ENCODE results near the gene HS6ST3.
A peak's percentile ranks its signal among the peaks of the same experiment; 100 is the strongest.

HS6ST3 gene

DNA sequence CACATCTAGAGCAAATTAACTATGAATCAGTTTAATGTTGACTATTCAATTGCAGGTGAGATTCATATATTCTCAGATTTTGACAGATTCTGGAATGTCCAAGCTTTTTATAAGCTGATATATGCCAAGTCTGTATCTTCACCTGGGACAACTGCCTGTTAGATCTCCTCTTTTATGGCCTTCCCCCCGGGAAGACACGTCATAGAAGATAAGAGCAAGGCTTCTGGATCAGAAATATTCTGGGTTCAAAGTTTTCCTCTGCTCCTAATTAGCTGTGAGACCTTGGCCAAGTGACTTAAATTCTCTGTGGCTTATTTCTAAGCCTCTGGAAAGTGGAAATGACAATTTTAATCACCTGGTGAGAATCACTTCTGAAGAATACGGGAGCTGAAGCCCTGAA is 716.8 kb downstream of the HS6ST3 start:
- no peak for DNase-seq

DNA sequence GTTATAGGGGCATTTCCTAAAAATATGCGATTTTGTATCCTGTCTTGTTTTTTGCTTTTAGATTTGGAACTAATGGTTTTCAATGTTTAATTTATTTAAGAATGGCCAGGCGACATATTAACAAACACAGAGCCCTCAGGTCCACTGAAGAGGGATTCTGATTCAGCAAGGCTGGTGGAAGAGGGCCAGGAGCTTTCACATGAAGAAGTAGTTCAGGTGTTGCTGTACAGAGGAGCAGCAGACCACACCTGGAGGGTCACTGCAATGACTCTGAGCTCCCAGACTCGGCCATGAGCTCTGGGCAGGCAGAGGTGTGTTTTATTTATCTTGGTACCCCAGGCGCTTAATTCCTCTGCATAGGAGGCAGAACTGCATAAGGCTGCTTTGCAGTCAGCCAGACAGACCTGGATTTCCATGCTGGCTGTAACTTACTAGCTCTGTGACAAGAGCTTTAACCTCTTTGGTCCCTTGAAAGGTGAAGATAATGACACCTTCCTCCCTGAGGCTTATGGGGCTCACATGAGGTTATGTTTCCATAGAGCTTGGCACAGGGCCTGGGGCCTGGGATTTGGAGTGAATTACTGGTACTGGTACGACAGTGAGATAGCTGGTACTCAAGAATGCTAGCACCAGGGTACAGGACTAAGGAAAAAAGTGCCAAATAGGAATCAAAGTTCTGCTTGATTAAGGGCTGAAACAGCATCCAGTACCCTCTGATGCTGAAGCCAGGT is 719.6 kb downstream of the HS6ST3 start:
- DNase-seq = no peak

DNA sequence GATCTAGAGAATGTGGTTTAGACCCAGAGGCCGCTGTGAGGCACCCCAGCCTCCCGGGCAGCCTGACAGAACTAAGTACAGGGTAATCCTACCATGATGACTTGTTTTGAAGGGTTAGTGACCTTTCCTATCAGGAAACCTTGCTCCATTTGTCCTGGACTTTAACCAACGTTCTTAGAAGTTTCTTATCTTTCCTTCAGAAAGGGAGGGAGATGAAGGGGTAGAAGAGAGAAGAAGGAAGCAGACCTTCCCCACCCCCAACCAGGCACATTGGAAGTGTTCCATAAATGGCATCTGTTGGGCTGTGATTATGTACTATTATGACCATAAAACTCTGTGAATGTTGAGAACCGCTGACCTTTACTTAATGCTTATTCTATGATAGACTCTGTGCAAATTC is 720.2 kb downstream of the HS6ST3 start:
- DNase-seq = no peak

DNA sequence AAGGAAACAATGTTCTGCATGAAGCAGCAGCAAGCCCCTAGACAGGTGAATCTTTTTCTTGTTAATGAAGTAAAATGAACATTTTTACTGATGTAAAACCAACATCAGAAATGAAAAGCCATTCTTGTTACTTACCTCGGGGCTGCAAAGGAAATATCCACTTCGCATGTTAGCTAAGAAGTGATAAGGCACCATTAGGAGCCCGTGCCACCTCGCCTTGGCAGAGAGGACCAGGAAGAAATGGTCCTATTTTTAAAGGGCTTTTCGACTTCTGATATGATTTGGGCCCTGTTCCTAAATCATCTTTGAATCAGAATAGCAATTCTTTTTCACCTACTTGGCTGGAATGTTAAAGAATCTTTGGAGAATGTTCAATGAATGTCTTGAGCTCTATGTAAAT is 721.1 kb downstream of the HS6ST3 start:
- DNase-seq = no peak

DNA sequence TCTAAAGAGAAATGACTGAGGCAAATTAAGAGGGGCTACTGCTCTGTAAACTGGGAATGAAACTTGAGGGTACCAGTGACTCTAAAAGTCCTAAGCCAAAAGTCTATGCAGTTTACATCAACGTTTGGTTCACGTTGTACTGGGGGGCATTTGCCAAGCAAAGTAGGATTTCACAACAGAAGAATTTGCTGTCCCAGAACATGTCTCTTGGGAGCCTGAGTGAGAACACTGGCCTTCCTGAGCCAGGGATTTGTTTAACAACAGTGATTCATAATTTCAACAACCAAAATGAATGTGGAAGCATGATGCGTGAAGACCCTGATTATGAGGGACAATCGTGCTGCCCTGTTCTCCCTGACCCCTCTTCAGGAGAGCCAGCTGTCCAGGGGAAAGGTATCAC is 726.4 kb downstream of the HS6ST3 start:
- DNase-seq = no peak

DNA sequence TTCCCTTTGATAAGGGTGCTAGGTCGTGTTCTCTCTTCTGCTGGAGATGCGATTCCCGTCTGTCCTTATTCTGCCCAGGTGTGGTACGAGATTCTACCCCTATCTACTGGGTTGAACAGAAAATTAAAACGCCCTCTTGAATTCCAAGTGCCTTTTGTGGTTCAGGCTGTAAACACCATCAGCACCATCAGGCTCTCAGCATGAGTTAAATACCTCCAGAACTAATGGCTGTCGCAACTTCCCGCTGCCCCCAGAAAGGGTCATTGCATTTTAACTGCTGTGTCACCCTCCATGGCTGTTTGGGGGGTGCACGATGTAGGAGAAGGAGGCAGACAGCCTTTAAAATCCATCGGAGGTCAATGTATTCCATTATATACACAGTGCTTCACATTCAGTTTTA is 727.0 kb downstream of the HS6ST3 start:
- no peak for DNase-seq

DNA sequence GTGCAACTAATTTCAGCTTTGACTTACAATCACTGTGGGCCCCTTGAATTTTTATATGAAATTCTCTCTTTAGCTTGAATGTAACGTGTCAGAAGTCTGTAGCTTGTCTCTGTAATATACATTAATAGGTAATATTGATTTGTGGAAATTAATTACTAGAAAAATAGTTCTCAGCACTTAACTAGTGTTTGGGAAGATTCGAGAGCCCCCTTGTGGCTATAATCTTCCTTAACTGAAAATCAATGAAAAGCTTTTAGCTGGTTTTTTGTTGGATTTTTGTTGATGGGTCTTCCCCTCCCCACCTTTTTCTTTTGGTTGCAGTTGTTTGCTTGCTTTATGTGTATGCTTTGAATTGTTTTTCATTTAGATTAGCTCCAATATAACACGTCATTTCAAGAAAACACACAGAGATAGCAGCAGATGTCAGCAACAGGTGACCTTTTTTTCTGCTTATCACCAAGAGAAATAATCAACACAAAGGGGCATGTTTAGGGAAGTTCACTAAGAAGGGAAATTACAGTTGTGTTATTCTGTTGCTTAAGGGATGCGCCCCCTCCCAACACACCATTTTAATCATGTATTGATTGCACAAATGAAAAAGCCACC is 727.5 kb downstream of the HS6ST3 start:
- DNase-seq = peak in 1 of 2 experiments; percentile 11

DNA sequence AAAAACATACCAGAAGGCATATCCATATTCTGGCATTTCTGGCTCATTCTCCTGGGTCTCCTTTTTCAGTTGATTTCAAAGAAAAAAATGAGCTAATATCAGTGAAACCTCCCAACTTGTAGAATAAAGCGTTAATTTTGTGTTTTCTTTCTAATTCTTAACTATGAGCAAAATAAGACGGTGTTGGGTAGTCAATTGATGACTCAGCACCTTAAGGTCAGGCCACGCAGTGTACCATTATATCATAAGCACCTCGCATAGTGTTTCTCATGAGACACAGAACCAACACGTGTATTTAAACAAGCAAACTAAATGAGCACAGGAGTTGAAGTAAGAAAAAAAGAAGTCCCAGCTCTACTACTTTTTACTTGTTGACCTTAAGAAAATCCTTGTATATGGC is 729.5 kb downstream of the HS6ST3 start:
- DNase-seq = no peak

DNA sequence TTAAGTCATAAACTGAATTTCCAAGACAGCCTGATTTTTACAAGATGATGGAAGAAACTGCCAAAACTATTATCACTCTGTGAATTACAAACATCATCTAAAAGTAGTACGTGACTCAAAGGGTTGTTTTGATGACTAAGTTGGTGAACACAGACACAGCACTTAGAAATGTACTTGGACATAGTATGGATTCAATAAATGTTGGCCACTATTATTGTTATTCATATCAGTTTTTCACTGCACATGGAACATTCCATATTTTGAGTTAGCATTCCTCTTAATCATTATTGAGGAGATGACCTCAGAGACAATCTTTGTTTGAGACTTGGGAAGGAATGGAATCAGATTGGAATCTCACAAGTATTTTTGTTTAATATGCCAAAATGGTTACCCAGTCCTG is 731.5 kb downstream of the HS6ST3 start:
- DNase-seq = no peak

DNA sequence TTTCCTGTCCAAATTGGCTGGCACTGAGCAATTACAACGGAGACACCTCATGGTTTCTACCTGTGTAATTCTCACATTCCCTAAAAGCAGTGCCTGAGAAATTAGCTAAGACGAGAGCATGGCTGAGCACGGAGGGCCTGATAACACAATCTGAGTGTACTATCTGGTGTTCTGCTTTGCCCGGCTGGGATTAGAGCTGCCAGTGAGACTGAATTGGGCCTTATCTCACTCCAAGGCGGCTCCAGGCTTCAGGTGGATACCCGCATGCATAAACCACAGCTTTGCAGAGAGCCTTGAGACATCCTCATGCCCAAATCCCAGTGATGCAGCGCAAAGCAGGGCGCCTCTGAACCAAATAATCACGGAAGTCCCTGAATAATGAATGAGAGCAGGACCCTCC is 732.1 kb downstream of the HS6ST3 start:
- no peak for DNase-seq

DNA sequence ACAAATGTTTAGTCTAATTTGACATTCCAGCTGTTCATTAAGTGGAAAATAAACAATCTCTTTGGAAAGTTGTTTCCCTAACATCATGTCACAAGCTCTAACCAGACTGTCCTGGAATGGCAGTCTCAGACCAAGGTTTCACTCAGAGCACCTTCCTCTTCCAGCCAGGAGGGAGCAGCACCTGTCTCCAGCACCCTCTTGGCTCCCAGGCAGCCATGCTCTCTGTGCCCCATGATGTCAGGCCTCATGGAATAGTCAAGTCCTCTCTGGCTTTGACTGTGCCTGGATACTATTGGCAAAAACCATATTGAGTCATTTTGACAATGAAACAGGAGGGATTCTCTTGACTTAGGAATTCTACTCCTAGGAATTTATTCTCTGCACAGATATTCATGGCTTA is 733.0 kb downstream of the HS6ST3 start:
- DNase-seq = no peak

DNA sequence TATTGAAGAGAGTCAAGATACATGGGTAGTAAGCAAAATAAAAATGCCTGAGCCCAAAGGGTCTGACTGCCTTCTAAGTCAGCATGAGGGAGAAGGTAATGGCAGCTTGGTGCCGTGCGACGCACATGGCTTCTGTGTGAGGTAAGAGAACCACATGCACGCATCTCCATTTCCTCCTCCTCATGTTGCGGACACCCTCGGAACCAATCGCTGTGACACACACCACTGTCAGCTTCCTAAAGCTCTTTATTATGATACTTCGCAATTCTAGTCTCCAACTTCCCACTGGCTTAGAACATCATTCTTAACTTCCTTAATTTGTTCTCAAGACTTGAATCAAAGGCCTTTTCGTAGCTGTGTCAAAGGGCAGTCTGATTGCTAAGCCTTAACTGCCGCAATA is 734.2 kb downstream of the HS6ST3 start:
- no peak for DNase-seq

DNA sequence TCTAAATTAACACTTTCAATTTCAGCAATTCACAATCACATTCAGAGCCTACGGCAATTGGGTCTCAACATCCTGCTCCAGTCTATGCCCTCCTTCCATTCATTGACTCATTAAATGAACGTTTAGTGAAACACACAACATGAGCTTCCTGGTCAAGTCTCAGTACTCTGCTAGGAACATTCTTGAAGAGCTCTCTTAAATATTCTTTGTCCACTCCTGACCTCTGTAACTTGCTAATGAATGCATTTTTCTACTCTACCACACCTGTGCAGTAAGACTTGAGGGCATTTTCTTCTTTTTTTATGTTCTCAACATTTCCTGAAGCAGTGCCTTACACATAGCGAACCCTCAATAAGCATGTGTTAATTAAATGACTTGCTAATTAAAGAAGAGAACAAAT is 735.7 kb downstream of the HS6ST3 start:
- DNase-seq = no peak

DNA sequence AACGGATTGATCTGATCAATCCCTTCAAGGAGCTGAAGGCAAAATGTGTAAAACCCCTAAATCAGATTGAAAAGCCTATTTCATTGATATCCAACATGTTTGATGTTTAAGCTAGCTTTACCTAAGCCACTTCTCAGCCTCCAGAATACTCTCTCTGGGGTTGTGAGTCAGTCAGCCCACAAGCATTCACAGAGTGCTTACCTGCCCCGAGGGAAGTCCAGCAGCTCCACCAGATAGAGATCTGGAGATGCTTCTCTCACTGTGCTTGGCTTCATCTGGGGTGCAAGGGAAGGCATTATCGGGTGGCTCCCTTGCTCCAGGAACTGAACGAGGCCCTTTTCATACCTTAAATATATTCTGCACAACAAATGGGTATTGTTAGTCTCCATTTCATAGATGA is 744.7 kb downstream of the HS6ST3 start:
- no peak for DNase-seq

DNA sequence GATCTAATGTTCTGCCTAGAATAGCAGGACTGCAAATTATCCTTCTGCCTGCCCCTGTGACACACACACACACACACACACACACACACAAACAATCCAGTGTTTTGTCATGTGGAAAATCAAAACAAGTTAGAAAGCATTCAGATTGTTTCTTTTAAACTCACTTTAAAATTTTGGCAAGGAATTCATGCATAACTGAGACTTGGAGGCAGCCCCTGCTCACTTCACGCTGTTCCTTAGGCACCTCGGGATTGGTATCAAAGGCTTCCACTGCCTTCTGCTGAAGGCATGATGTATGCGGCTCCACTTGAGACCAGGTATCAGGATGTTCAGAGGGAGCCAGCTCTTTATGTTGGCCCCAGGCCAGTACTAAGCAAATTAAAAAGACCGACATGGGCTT is 745.6 kb downstream of the HS6ST3 start:
- no peak for DNase-seq

DNA sequence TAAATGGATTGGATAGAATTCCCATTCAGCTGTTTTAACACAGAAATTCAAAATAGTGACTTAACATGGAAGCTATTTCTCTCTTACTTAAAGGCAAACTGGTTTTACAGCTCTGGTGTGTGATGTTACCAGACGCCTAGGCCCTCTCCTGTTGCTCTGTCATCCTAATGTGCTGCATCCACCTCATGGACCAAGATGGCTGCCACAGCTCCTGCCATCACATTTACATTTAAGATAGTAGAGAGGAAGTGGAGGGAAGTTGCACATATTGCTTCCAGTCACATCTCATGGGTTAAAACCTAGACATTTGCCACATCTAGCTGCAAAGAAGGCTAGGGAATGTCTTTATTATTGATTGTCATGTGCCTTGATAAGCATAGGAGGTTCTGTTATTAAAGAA is 746.8 kb downstream of the HS6ST3 start:
- no peak for DNase-seq

DNA sequence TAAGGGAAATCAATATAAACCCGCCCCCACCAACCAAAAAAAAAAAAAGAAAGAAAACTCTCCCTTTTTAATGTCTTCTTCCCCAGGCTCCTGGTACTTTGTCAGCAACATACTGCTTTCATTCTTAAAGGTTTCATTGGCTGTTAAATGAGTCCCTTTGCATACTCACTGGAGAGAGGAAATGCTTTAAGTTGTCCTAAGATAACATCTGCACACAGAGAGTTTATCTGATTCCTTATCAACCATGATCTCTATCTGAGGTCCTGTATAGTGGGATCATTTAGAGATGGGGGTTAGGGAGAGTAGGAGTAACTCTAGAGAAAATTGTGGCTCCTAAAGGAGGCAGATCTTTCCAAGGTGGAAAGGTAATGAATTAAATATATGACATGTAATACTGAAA is 747.9 kb downstream of the HS6ST3 start:
- DNase-seq = no peak

DNA sequence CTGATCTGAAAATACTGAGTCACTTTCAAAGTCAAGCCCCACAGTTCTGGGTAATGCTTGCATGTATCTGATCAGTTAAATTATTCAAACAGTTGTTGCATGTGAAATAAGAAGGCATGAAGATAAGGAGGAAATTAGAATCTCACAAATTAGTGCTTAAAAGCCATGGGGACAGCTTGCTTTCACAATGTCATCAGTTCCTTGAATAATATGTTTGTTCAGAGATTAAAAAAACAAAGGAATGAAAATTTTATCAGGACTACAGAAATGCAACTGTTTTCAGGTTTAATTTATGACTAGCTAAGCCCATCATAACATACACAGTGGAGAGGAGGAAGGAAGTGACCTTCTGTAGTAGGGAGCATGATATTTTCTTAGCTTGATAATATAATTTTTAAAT is 754.3 kb downstream of the HS6ST3 start:
- DNase-seq = no peak

DNA sequence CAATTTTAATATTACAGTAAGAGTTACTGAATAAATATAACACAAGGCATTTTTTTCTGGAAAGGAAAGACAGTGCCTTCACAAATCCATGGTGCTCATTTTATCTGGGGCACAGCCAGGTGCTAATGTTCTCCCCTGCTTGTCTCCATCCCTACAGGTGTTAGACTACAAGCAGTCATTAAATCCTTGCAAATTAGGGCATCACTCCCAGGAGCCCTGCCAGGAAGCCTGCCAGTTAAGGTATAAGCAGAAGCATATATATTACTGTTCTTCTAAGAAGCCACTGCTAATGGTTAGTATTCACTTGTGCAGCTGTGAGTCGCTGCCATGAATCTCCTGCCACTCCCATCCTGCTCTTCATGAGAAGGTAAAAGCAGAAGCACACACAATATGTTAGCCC is 754.7 kb downstream of the HS6ST3 start:
- no peak for DNase-seq

DNA sequence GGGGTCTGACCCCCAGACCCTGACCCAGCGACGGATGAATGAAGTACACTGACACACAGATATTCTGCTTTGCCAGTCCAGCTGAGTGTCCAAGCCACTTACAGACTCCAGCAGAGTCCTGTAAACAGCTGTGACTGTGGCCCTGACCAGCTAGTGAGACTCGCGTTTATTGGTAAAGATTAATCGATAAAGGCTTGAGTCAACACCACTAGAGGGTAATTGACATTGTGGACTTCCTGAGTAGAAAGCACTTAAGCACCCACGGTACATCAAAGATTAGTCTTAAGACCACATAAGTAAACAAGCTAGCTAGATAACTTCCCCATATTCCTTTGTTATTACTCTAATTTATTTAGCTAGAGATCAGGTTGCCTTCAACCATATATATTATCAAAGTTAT is 758.4 kb downstream of the HS6ST3 start:
- no peak for DNase-seq

DNA sequence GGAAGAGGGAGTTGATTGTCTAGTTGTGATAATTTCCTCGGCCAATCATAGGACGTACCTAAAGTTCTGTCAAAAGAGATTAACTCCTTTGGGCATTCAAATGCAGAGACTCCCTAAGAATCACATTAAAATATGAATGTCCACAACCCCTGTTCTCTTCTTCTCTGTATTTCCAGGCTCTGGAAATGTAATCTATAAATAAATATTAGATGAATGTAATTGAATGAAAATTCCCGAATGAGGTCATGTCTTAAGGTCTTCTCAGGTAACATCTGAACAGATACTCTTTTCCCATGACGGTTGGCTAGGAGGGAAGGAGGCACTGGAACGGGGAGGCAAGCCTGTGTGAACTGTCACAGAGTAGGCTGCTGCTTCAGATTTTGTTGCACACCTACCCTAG is 759.2 kb downstream of the HS6ST3 start:
- no peak for DNase-seq

DNA sequence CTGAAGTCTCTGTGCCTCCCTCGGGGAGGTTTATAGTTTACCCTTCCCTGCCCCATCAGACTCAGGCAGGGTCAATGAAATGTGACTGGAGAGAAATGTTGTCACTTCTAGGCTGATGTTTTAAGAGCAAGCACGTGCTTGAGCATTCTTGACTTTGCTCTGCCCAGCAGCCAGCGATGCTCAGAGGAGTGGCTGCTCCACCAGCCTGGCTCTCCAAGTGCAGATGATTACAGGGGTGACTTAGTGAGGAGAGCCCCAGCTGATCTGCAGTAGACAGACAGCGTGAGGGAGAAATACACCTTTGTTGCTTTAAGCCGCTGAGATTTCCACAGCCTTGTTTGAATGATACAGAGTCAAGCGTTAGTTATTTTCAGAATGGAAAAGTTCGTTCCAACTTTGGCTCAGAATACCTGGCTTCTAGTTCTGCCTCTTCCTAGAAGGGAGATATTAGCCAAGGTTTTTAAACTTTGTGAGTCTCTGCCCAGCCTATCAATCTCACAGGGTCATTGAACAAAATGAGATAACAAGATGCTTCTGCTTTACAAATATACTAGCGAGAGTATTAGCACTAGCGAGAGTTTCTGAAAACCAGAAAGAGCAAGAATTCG is 760.7 kb downstream of the HS6ST3 start:
- DNase-seq = no peak

DNA sequence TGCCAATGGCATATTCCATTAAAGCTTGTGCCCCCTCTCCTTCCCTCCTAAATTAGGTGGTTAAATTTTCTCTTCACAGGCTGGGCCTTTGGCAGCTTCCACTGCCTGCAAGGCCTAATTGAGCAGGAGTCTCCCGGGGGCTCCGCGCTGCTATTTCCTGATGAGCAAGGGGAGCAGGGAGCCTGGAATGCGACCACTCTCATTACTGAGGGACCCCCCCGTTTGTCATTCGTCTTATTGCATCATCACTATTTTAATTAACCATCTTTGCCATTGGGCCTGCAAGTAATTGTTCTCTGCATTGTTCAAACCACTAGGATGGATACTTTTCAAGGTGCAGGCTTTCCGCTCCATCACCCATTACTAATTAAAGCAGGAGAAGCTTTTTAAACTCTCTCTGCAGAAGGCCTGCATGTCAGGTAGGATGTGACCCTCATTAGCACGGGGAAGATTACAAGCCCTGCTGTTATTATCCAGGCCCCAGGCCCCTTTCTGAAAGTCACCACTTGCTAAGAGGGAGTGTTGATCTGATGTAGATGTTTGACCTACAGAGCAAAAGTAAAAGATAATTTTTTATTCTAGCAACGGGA is 762.0 kb downstream of the HS6ST3 start:
- no peak for DNase-seq

DNA sequence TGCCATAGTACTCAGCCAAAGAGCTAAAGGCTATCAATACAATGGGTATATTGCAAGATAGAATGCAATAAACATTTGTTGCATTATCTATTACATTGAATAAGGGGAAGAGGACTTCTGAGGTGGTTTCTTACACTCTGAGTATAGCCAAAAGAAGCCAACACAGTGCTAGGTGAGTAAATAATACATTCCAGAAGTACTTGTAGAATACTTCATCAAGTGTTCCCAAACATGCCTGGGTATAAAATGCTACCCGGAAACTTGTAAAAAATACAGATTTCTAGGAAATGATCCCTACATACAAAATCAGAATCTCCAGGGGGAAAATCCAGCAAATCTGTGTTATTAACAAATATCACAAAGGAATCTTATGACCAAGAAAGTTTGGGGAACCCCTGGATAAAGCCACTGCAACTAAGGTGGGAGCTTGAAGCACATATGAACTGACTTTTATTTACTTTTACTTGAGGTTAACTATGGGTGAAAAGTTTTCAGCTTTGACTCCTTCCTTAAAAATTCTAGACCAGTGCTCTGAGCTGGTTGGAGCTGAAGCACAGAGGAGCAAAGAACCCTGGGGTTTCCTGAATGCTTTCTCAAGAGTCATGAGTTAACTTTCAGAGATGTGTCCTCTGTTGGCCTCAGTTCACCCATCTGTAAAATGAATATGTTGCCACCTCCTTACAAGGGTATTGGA is 768.4 kb downstream of the HS6ST3 start:
- no peak for DNase-seq

Data from AML-193 (cell line).